Upper lobe of left lung (tissue), 6 donors: ENCODE measurements around the gene DTX1. TPM values are rescaled to one million over a fixed set of nuclear protein-coding genes. Genes with fewer than 3 reads are reported as not detected.

Source experiments
- ATAC-seq, 2 donors: fragments of 200-7000 bp; cut with Tn5 transposase; one replicate each; pipeline ENCODE4 v1.9.1; 2022; ENCODE audit warnings: mild to moderate bottlenecking in 2 of 2, moderate library complexity in 2 of 2; ENCODE audit not compliant: low FRiP score in 2 of 2
- DNase-seq, 2 donors: peaks; one replicate each; pipeline ENCODE4 v3.0.0-alpha.2; 2019 to 2020
- H3K27ac ChIP-seq, 4 donors: fragments of 200-600 bp; sonication (generic); one replicate each; pipeline ENCODE4 v1.5.1; 2016 to 2019
- H3K27me3 ChIP-seq, 4 donors: fragments of 200-600 bp; sonication (generic); one replicate each; pipeline ENCODE4 v1.5.1; 2017 to 2019
- H3K36me3 ChIP-seq, 4 donors: fragments of 200-600 bp; sonication (generic); one replicate each; pipeline ENCODE4 v1.5.1; 2016 to 2019
- H3K4me1 ChIP-seq, 4 donors: fragments of 200-600 bp; sonication (generic); one replicate each; pipeline ENCODE4 v1.5.1; 2018 to 2019
- H3K4me3 ChIP-seq, 4 donors: fragments of 200-600 bp; sonication (generic); one replicate each; pipeline ENCODE4 v1.5.1; 2017 to 2019; ENCODE audit warnings: mild to moderate bottlenecking in 2 of 4, moderate library complexity in 1 of 4
- H3K9me3 ChIP-seq, 4 donors: fragments of 200-600 bp; sonication (generic); one replicate each; pipeline ENCODE4 v1.5.1; 2018 to 2019
- EP300 ChIP-seq, 4 donors: sonication (generic); formaldehyde crosslinking; IDR thresholded peaks; one replicate each; pipeline ENCODE4 v1.5.1; 2017; ENCODE audit warnings: antibody characterized with exemption in 4 of 4, control low read depth in 2 of 4
- POLR2A ChIP-seq, 4 donors: fragments of 450-650 bp; IDR thresholded peaks; one replicate each; pipeline ENCODE4 v1.5.1; 2016 to 2017; ENCODE audit warnings: antibody characterized with exemption in 4 of 4, mild to moderate bottlenecking in 2 of 4
- POLR2AphosphoS5 ChIP-seq, 2 donors: sonication (generic); formaldehyde crosslinking; IDR thresholded peaks; one replicate each; pipeline ENCODE4 v1.5.1; 2017; ENCODE audit warnings: antibody characterized with exemption in 2 of 2
- WGBS, 2 donors: methylation state at CpG; one replicate each; pipeline ENCODE4 v1.1.5; 2017 to 2018; 5-methylcytosine and 5-hydroxymethylcytosine counted together
- total RNA-seq, 6 donors: library from RNA; depleted of rRNA in 4 of 6; stranded (reverse); fragments of >200 nt in 4 of 6; gene quantifications; one replicate each; pipeline versions ENCODE4 v1.1.0 to v1.2.1, GENCODE V29; 2016 to 2021
- TF ChIP-seq, protein P1 (sequence below), 6 experiments: fragments of 450-650 bp in 4 of 6; fragments of 200-600 bp in 2 of 6; sonication (generic) in 2 of 6; IDR thresholded peaks; one replicate each; pipeline ENCODE4 v1.5.1; 2016 to 2019; ENCODE audit warnings: antibody characterized with exemption in 6 of 6
- donor health status: DM: no; HTN: no; CAD: no; lungs with moderate emphysema.
- donor health status: DM: no; HTN: yes; CAD: no; lungs with severe emphysema.

DTX1 gene
- total RNA-seq, 6 donors from 2014 or later: under 0.01 to 7.0 (median 3.6) TPM

DNA sequence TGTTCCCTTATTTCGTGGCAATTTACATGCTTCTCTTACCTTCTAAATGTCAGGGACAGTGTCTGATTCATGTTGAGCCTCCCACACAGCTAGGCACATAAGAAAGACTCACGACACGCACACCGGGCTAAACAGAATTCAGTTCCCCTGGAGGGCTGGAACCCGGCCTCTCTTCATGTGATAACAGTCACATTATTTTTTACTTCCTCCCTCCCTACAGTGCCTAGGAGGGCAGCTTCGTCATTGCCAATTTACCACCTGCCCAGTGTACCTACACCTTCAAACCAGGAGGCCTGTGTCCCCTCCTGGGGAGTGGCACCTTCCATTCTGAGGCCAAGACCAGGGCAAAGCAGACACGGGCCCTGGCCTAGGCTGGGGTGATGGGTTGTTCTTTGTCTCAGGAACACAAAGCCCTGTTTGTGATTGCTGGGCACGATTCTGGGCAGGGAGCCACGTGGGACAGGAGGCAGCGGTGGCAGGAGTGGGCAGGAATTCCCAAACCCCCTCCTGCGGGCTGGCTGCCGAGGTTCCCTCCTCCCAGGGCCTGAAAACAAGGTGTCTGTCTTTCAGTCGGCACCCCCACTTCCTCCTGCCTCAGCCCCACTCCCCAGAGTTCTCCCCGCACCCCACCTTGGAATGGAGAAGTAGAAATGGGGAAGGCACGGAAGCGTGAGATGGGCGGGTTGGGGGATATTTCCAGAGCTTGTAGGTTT is 85.8 kb downstream of the DTX1 start:
- DNase-seq (peak in 1 of 2 donors; percentile 34), ATAC-seq (peak; percentile 36 to 76)
- Histone ChIP-seq H3K27me3 (no peaks in the 10 kb centered on the region), H3K27ac (peak overlapping the region in 3 of 4 donors; percentile 55 to 77 (median 65)), H3K9me3 (peaks cover 0 to 3% (median 0%) of the 10 kb centered on the region in 4 donors), H3K36me3 (no peaks in the 10 kb centered on the region), H3K4me1 (no peaks in the 10 kb centered on the region), H3K4me3 (no peak overlapping the region)
- 40 to 51% methylated on average over 17 of the region's 17 CpGs for WGBS, 2 donors
- TF ChIP-seq EP300 (IDR thresholded peaks at IDR 0.05): no peak
- TF ChIP-seq, protein P1, sequence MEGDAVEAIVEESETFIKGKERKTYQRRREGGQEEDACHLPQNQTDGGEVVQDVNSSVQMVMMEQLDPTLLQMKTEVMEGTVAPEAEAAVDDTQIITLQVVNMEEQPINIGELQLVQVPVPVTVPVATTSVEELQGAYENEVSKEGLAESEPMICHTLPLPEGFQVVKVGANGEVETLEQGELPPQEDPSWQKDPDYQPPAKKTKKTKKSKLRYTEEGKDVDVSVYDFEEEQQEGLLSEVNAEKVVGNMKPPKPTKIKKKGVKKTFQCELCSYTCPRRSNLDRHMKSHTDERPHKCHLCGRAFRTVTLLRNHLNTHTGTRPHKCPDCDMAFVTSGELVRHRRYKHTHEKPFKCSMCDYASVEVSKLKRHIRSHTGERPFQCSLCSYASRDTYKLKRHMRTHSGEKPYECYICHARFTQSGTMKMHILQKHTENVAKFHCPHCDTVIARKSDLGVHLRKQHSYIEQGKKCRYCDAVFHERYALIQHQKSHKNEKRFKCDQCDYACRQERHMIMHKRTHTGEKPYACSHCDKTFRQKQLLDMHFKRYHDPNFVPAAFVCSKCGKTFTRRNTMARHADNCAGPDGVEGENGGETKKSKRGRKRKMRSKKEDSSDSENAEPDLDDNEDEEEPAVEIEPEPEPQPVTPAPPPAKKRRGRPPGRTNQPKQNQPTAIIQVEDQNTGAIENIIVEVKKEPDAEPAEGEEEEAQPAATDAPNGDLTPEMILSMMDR (IDR thresholded peaks at IDR 0.05): no peak
- no peak for TF ChIP-seq POLR2AphosphoS5 (IDR thresholded peaks at IDR 0.05)
- TF ChIP-seq POLR2A (IDR thresholded peaks at IDR 0.05): no peak

DNA sequence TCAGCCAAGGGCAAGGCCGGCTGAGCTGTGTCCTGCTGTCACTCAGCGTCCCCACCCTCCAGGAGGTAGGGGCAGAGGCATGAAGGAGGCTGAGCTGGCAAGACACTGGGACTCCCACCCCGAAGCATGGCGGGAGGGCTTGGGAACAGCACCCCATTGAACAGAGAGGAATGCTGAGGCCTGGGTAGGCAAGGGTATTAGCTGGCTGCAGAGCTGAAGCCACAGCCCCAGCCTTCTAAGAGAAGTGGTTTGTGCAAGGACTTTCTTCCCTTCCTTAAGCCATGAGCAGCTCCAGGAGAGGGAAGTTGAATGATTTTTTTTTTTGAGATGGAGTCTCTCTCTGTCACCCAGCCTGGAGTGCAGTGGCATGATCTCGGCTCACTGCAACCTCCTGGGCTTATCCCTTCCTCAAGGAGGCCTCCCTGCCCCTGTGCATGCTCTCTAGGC is 86.4 kb downstream of the DTX1 start:
- Histone ChIP-seq H3K4me3 (no peak overlapping the region), H3K27ac (peak overlapping the region in 1 of 4 donors; percentile 77), H3K4me1 (no peaks in the 10 kb centered on the region), H3K36me3 (no peaks in the 10 kb centered on the region), H3K9me3 (peaks cover 0 to 3% (median 0%) of the 10 kb centered on the region in 4 donors), H3K27me3 (no peaks in the 10 kb centered on the region)
- WGBS, 2 donors: 60 to 65% methylated on average over 3 to 5 of the region's 5 CpGs
- DNase-seq (no peak), ATAC-seq (peak in 1 of 2 donors; percentile 55)
- no peak for TF ChIP-seq POLR2A (IDR thresholded peaks at IDR 0.05)

DNA sequence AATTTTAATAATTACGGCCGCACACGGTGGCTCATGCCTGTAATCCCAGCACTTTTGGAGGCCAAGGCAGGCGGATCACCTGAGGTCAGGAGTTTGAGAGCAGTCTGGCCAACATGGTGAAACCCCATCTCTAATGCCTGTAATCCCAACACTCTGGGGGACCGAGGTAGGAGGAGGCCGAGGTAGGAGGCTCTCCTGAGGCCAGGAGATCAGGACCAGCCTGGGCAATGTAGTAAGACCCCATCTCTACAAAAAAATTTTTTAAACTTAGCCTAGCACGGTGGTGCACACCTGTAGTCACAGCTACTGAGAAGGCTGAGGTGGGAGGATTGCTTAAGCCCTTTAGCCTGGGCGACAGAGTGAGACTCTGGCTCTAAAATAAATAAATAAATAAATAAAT is 87.4 kb downstream of the DTX1 start:
- 90 to 95% methylated on average over 8 of the region's 8 CpGs for WGBS, 2 donors
- Histone ChIP-seq H3K4me3 (no peak overlapping the region), H3K9me3 (peaks cover 0 to 3% (median 0%) of the 10 kb centered on the region in 4 donors), H3K27me3 (no peaks in the 10 kb centered on the region), H3K4me1 (no peaks in the 10 kb centered on the region), H3K36me3 (no peaks in the 10 kb centered on the region), H3K27ac (no peak overlapping the region)
- TF ChIP-seq POLR2A (IDR thresholded peaks at IDR 0.05) (no peak), POLR2AphosphoS5 (IDR thresholded peaks at IDR 0.05) (no peak), EP300 (IDR thresholded peaks at IDR 0.05) (no peak)
- TF ChIP-seq, protein P1 (IDR thresholded peaks at IDR 0.05): no peak
- ATAC-seq: no peak
- no peak for DNase-seq

DNA sequence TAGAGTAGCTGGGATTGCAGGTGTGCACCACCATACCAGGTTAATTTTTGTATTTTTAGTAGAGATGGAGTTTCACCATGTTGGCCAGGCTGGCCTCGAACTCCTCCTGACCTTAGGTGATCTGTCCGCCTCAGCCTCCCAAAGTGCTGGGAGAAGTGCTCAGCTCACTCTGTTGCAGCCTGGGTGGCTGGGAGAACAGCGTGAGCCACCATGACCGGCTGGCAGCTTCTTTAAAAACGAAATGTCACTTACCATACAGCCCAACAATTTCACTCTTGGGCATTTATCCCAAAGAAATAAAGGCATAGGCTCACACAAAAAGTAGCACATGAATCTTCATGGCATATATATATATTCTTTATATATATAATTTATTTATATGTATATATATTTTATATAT is 88.3 kb downstream of the DTX1 start:
- TF ChIP-seq POLR2AphosphoS5 (IDR thresholded peaks at IDR 0.05) (no peak), EP300 (IDR thresholded peaks at IDR 0.05) (no peak), POLR2A (IDR thresholded peaks at IDR 0.05) (no peak)
- TF ChIP-seq, protein P1 (IDR thresholded peaks at IDR 0.05): no peak
- DNase-seq (no peak), ATAC-seq (no peak)
- Histone ChIP-seq H3K27me3 (no peaks in the 10 kb centered on the region), H3K36me3 (no peaks in the 10 kb centered on the region), H3K9me3 (peaks cover 0 to 3% (median 0%) of the 10 kb centered on the region in 4 donors), H3K27ac (no peak overlapping the region), H3K4me1 (peaks cover 0 to 6% (median 0%) of the 10 kb centered on the region in 4 donors), H3K4me3 (no peak overlapping the region)
- WGBS, 2 donors: 81 to 85% methylated on average over 5 of the region's 5 CpGs

DNA sequence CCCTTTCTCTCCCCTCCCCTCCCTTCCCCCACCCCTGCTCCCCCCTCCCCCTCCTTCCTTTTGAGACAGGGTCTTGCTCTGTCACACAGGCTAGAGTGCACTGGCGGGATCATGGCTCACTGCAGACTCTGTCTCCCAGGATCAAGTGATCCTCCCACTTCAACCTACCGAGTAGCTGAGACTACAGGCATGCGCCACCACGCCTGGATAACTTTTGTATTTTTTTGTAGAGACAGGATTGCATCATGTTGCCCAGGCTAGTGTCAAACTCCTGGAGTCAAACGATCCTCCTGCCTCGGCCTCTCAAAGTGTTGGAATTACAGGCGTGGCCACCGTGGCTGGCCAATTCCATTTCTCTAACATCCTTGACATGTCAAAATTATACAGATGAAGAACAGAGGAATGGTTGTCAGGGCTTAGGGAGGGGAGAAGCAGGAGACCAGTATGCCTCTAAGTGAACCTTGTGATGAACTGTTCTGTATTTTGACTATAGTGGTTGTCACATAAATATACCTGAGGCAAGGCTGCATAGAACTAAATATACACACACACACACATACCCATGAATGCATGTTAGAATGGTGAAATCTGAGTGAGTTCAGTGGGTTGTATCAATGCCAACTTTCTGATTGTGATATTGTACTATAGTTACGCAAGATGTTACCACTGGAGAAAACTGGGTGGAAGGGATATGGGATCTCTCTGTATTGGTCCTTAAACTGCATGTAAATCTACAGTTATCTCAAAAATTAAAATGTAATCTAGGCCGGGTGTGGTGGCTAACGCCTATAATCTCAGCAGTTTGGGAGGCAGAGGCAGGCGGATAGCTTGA is 89.4 kb downstream of the DTX1 start:
- H3K36me3 ChIP-seq: no peaks in the 10 kb centered on the region
- H3K4me3 ChIP-seq: no peak overlapping the region
- WGBS, 2 donors: 68 to 72% methylated on average over 12 of the region's 12 CpGs
- H3K27ac ChIP-seq: no peak overlapping the region
- peaks cover 0 to 3% (median 0%) of the 10 kb centered on the region in 4 donors for H3K9me3 ChIP-seq
- TF ChIP-seq, protein P1 (IDR thresholded peaks at IDR 0.05): no peak
- TF ChIP-seq EP300 (IDR thresholded peaks at IDR 0.05) (no peak), POLR2AphosphoS5 (IDR thresholded peaks at IDR 0.05) (no peak), POLR2A (IDR thresholded peaks at IDR 0.05) (no peak)
- H3K27me3 ChIP-seq: peaks cover 0 to 6% (median 0%) of the 10 kb centered on the region in 4 donors
- peaks cover 0 to 6% (median 0%) of the 10 kb centered on the region in 4 donors for H3K4me1 ChIP-seq
- ATAC-seq (no peak), DNase-seq (no peak)
